ENCODE measurements around the gene RPS8. TPM values are rescaled to one million over a fixed set of nuclear protein-coding genes. Genes with fewer than 3 reads are reported as not detected.
A peak's percentile ranks its signal among the peaks of the same experiment; 100 is the strongest.
"Not testable (repeated sequence)": the region's sequence is repeated elsewhere in the genome, so short reads cannot be mapped to it uniquely, and the experiment has no call there.

Gene RPS8
- total and polyA plus RNA-seq, 2 of the 8 experiments (the other 6 are each of a cell fraction or from before 2014, with no cell fraction given): 2,261 to 2,407 TPM

DNA sequence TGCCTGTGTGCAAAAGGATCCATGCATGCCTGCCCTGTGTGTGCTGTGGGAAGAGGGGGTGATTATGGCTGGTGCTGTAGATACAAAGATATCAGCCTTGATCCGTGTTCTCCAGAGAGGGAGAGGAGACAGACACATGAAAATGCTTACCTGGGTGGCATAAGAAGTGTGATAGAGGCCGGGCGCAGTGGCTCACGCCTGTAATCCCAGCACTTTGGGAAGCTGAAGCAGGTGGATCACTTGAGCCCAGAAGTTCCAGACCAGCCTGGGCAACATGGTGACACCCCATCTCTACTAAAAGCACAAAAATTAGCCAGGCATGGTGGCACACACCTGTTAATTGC, 35.4 kb downstream of the RPS8 start:
- not testable (repeated sequence) for H3K4me2 ChIP-seq (ENCODE audit: insufficient read depth in 1 of 2, low read depth in 2 of 2, low read length in 2 of 2); H2AK5ac ChIP-seq (ENCODE audit: low read depth, low read length); FAIRE-seq; H3K14ac ChIP-seq (ENCODE audit: insufficient read length); H3K4me3 ChIP-seq (ENCODE audit: extremely low read depth in 1 of 4, insufficient read depth in 2 of 4, low read depth in 3 of 4, low read length in 4 of 4); DNase-seq (ENCODE audit: low read depth in 1 of 2, low spot score in 2 of 2); H4K5ac ChIP-seq (ENCODE audit: insufficient read length, low read depth, low read length); H3K9me3 ChIP-seq (ENCODE audit: insufficient read depth in 2 of 2, low read depth in 1 of 2, low read length in 1 of 2); H3K23ac ChIP-seq (ENCODE audit: insufficient read length); H4K8ac ChIP-seq (ENCODE audit: extremely low read depth, insufficient read depth, low read length); H3K79me2 ChIP-seq (ENCODE audit: control insufficient read depth in 1 of 2, insufficient read depth in 2 of 2, low read length in 2 of 2); H3K56ac ChIP-seq (replicated peaks; ENCODE audit: insufficient read length, low read depth, low read length); H2AFZ ChIP-seq (ENCODE audit: low read length); H4K91ac ChIP-seq (replicated peaks; ENCODE audit: insufficient read length, low read length); H3K36me3 ChIP-seq (ENCODE audit: control insufficient read depth in 2 of 4, insufficient read depth in 4 of 4, low read length in 3 of 4); H3K23me2 ChIP-seq (ENCODE audit: low read depth, low read length); H4K20me1 ChIP-seq (replicated peaks in 1 of 2; ENCODE audit: control insufficient read depth in 1 of 2, insufficient read depth in 2 of 2, low read length in 2 of 2); H3K9ac ChIP-seq (replicated peaks in 1 of 4; ENCODE audit: extremely low read depth in 1 of 4, low read depth in 3 of 4, low read length in 3 of 4); H2BK5ac ChIP-seq (ENCODE audit: low read depth, low read length); H2BK20ac ChIP-seq (ENCODE audit: low read length); H3K27me3 ChIP-seq (replicated peaks in 1 of 4; ENCODE audit: control insufficient read depth in 3 of 4, extremely low read depth in 1 of 4, insufficient read depth in 3 of 4, low read length in 3 of 4); H2BK120ac ChIP-seq (replicated peaks; ENCODE audit: low read depth, low read length); H3K4ac ChIP-seq (replicated peaks; ENCODE audit: insufficient read length, low read depth, low read length); H3K18ac ChIP-seq (ENCODE audit: extremely low read depth, low read length); H3K79me1 ChIP-seq (ENCODE audit: low read depth, low read length); H3K27ac ChIP-seq (ENCODE audit: low read depth, low read length)
- Histone ChIP-seq H3K4me1 (replicated peaks in 1 of 4; ENCODE audit: control insufficient read depth in 3 of 4, insufficient read depth in 4 of 4, low read length in 3 of 4) (peaks cover 10 to 42% (median 34%) of the 10 kb centered on the region in 4 experiments), H2BK15ac (ENCODE audit: low read length) (peak overlapping the region; percentile 92; the same call in 1 of the 2 replicates), H2BK12ac (ENCODE audit: low read depth, low read length) (peak overlapping the region; percentile 99)
- ChIA-PET CTCF (ENCODE audit: partially characterized antibody) (interaction anchor here (1.3 to 6.0 kb wide), 4 partner anchors 11 to 25 kb away, joined by 6 to 51 read pairs (median 10); partner anchors contain the start of gene PLK3), POLR2A (ENCODE audit: partially characterized antibody) (interaction anchor here (0.9 to 19.2 kb wide), 4 partner anchors 9 to 80 kb away, joined by 3 to 547 read pairs (median 24); partner anchors contain the start of genes PLK3 and RNU5D-1)
- WGBS, 2 experiments (ENCODE audit: extremely low coverage in 1 of 2, insufficient coverage in 1 of 2, insufficient read length in 1 of 2, insufficient replicate concordance in 2 of 2, low coverage in 1 of 2, low lambda C conversion rate in 2 of 2, missing lambda C conversion rate in 1 of 2): 83% methylated on average over 4 of the region's 4 CpGs; no CpG with 5 or more reads in 1 of the 2 experiments
